Measurements from ENCODE around the gene IL16.

IL16 gene

DNA sequence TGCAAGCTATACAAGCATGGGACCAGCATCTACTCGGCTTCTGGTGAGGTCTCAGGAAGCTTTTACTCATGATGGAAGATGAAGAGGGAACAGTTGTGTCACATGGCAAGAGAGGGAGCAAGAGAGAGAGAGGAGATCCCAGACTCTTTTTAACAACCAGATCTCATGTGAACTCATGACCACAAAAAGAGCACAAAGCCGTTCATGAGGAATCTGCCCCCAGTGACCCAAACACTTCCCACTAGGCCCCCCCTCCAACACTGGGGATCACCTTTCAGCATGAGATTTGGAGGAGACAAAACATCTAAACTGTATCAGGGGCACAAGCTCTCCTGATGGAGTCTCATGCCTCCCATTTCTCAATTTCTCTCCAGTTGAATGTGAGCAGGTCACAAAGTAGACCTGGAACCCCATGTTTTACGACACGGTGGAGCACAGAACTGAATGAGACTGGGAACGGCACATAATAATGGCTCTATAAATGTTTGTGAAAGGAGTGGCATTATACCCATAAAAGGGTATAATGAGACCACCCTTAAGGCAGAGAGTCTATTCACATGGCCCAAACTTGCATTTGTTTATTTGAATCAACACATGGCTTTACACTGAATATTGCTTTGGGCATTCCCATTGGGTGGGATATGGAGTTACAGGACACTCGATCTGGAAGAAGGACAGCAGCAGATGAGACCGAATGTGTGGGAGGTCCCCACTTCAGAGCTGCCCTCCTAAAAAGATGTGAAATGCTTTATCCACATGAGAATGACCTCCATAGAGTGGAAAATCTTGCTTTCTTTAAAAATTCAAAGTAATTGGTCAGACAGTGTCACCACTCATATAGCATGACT lies 38.8 kb downstream of the IL16 start:
- no peak overlapping the region for H3K4me3 Mint-ChIP-seq
- peaks cover 11% of the 10 kb centered on the region for H3K9me3 Mint-ChIP-seq
- H3K27me3 Mint-ChIP-seq = no peaks in the 10 kb centered on the region
- no peak overlapping the region for H3K27ac Mint-ChIP-seq
- no peaks in the 10 kb centered on the region for H3K4me1 Mint-ChIP-seq
- ATAC-seq (ENCODE audit: low read depth) (no peak), DNase-seq (ENCODE audit: low spot score in 2 of 2) (no peak)
- H3K36me3 Mint-ChIP-seq = no peaks in the 10 kb centered on the region

- Mint-ChIP-seq H3K4me3 (no peak overlapping the region), H3K27ac (no peak overlapping the region), H3K4me1 (no peaks in the 10 kb centered on the region), H3K9me3 (peaks cover 22% of the 10 kb centered on the region), H3K27me3 (no peaks in the 10 kb centered on the region), H3K36me3 (peaks cover 3% of the 10 kb centered on the region)
- ATAC-seq (ENCODE audit: low read depth) (no peak), DNase-seq (ENCODE audit: low spot score in 2 of 2) (no peak)
Measured at GRCh38 chr15:81239190-81239589, 42.5 kb downstream of the IL16 start.

DNA sequence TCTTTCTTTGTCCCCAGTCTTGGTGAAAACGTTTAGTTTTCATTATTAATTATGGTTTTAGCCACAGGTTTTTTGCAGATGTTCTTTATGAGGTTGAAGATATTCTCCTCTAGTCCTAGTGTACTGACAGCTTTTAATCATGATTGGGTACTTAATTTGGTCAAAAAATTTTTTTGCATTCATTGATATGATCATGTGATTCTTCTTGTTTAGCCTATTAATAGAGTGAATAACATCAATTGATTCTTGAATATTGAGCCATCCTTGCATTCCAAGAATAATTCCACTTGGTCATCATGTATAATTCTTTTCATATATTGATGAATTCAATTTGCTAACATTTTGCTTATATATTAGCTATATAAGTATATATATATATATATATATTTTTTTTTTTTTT lies 46.1 kb downstream of the IL16 start:
- Mint-ChIP-seq H3K27me3 (peaks cover 5% of the 10 kb centered on the region), H3K27ac (no peak overlapping the region), H3K4me1 (no peaks in the 10 kb centered on the region), H3K4me3 (no peak overlapping the region), H3K9me3 (peaks cover 25% of the 10 kb centered on the region), H3K36me3 (peaks cover 5% of the 10 kb centered on the region)
- no peak for DNase-seq (ENCODE audit: low spot score in 2 of 2)
- no peak for ATAC-seq (ENCODE audit: low read depth)

- Mint-ChIP-seq H3K27ac (no peak overlapping the region), H3K4me1 (no peaks in the 10 kb centered on the region), H3K27me3 (peaks cover 6% of the 10 kb centered on the region)
Measured at GRCh38 chr15:81244306-81244705, 47.6 kb downstream of the IL16 start.

DNA sequence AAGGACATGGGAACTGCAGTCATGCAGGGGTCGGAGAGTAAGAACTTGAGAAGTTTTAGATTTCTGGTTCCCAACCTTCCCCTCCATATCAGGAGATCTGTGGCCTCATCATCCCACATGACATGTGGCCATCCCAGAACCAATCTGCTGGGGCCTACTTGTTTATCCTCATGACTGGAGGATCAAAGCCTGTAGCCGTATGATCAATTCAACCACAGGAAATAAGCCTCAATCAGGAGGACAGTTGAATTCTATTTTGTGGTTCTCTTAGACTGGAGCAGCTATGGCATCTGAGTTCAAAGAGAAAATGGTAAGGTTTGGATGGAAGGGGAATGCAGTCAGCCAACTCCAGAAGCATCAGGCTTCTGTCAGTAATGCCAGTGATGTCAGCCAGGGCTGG lies 57.2 kb downstream of the IL16 start:
- H3K27ac Mint-ChIP-seq = no peak overlapping the region
- ATAC-seq (ENCODE audit: low read depth) (no peak), DNase-seq (ENCODE audit: low spot score in 2 of 2) (no peak)
- no peak overlapping the region for H3K4me3 Mint-ChIP-seq
- H3K27me3 Mint-ChIP-seq = peaks cover 10% of the 10 kb centered on the region
- H3K4me1 Mint-ChIP-seq = no peaks in the 10 kb centered on the region
- no peaks in the 10 kb centered on the region for H3K36me3 Mint-ChIP-seq
- H3K9me3 Mint-ChIP-seq = peaks cover 5% of the 10 kb centered on the region

More at GRCh38 chr15:81244306-81244705, 47.6 kb downstream of the IL16 start:
- ATAC-seq (ENCODE audit: low read depth) = no peak
- no peak overlapping the region for H3K4me3 Mint-ChIP-seq
- H3K36me3 Mint-ChIP-seq = peaks cover 5% of the 10 kb centered on the region
- no peak for DNase-seq (ENCODE audit: low spot score in 2 of 2)
- H3K9me3 Mint-ChIP-seq = peaks cover 23% of the 10 kb centered on the region

GRCh38 chr15:81254277-81254915 lies 57.7 kb downstream of the IL16 start:
- no peak overlapping the region for H3K27ac Mint-ChIP-seq
- H3K36me3 Mint-ChIP-seq = no peaks in the 10 kb centered on the region
- H3K27me3 Mint-ChIP-seq = peaks cover 12% of the 10 kb centered on the region
- ATAC-seq (ENCODE audit: low read depth) (no peak), DNase-seq (ENCODE audit: low spot score in 2 of 2) (no peak)
- no peak overlapping the region for H3K4me3 Mint-ChIP-seq
- peaks cover 5% of the 10 kb centered on the region for H3K9me3 Mint-ChIP-seq
- H3K4me1 Mint-ChIP-seq = no peaks in the 10 kb centered on the region

GRCh38 chr15:81254916-81255290 lies 58.2 kb downstream of the IL16 start:
- H3K36me3 Mint-ChIP-seq = no peaks in the 10 kb centered on the region
- no peaks in the 10 kb centered on the region for H3K4me1 Mint-ChIP-seq
- peaks cover 1% of the 10 kb centered on the region for H3K9me3 Mint-ChIP-seq
- ATAC-seq (ENCODE audit: low read depth) (no peak), DNase-seq (ENCODE audit: low spot score in 2 of 2) (no peak)
- H3K27me3 Mint-ChIP-seq = peaks cover 12% of the 10 kb centered on the region
- no peak overlapping the region for H3K27ac Mint-ChIP-seq
- H3K4me3 Mint-ChIP-seq = no peak overlapping the region

DNA sequence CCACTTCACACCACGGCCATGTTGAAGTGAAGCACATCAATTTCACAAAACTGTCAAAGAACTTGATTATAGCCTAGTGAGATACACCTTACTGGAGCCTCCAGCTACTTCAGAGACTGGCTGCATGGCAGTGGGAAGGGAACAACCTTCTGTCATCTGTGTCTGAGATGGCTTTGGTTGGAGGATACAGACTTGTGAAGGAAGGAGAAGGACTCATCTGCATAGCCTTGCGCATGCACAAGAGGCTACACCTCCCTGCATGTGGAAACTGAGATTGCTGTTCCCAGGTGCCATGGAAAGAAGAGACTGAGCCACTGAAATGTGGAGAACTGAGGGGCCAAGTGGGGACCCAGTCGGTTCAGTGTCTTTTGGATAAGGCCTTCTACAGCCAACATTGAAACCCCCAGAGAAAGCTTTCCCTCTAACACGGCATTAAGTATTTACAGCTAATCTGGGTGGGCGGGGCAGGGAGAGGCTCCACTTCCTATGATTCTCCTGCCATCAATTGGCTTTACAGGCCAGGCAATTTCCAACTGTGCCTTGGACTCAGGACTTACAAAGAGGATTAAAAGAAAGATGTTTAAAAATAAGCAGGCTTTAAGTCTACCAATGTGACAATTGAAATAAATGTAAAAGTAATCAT lies 58.8 kb downstream of the IL16 start:
- Mint-ChIP-seq H3K36me3 (no peaks in the 10 kb centered on the region), H3K9me3 (peaks cover 1% of the 10 kb centered on the region), H3K4me3 (no peak overlapping the region), H3K27me3 (peaks cover 10% of the 10 kb centered on the region), H3K4me1 (no peaks in the 10 kb centered on the region), H3K27ac (no peak overlapping the region)
- no peak for ATAC-seq (ENCODE audit: low read depth)
- no peak for DNase-seq (ENCODE audit: low spot score in 2 of 2)

GRCh38 chr15:81255958-81256320 lies 59.3 kb downstream of the IL16 start:
- peaks cover 10% of the 10 kb centered on the region for H3K27me3 Mint-ChIP-seq
- H3K9me3 Mint-ChIP-seq = peaks cover 1% of the 10 kb centered on the region
- DNase-seq (ENCODE audit: low spot score in 2 of 2) (no peak), ATAC-seq (ENCODE audit: low read depth) (no peak)
- no peaks in the 10 kb centered on the region for H3K4me1 Mint-ChIP-seq
- H3K36me3 Mint-ChIP-seq = no peaks in the 10 kb centered on the region
- no peak overlapping the region for H3K4me3 Mint-ChIP-seq
- no peak overlapping the region for H3K27ac Mint-ChIP-seq

DNA sequence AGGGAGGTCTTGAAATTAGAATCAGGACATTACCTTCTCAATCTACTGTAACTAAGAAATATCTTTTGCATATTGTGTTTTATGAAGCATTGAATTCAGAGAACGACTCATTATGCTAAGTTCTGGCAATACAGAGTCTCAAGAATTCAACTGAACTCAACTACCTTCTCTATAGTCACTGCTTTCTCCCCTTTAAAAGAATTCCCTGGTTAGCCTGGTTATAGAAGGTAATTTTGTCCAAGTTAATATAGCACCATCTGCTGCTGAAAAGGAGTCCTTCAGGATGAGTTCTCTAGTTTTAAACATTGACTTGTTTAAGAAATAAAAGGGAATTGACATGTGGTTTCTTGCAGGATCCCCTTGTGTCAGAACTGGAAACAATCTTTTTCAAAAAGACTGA lies 60.2 kb downstream of the IL16 start:
- H3K4me1 Mint-ChIP-seq = no peaks in the 10 kb centered on the region
- H3K9me3 Mint-ChIP-seq = no peaks in the 10 kb centered on the region
- no peaks in the 10 kb centered on the region for H3K36me3 Mint-ChIP-seq
- H3K27me3 Mint-ChIP-seq = peaks cover 10% of the 10 kb centered on the region
- no peak overlapping the region for H3K4me3 Mint-ChIP-seq
- no peak overlapping the region for H3K27ac Mint-ChIP-seq
- ATAC-seq (ENCODE audit: low read depth) (no peak), DNase-seq (ENCODE audit: low spot score in 2 of 2) (no peak)

DNA sequence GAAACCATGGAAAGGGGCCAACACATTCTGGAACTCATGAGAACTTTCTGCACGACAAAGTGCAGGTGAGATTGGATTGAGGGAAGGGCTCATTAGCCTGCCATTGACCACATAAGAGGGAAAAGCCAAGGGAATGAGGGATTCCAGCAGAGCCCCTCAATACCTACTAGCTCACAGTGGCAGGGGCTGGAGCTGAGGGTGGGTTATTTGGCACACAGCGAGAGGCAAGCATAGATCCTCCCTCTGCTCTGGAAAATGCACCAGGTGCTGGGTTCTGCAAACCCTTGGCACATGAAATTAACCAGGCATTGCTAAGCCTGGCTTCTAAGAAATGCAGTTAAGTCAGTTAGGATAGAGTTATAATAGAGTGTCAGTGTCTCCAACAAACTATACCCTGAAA lies 60.8 kb downstream of the IL16 start:
- no peak overlapping the region for H3K27ac Mint-ChIP-seq
- ATAC-seq (ENCODE audit: low read depth) = no peak
- no peak for DNase-seq (ENCODE audit: low spot score in 2 of 2)
- H3K4me3 Mint-ChIP-seq = no peak overlapping the region
- H3K4me1 Mint-ChIP-seq = no peaks in the 10 kb centered on the region
- H3K36me3 Mint-ChIP-seq = no peaks in the 10 kb centered on the region
- peaks cover 10% of the 10 kb centered on the region for H3K27me3 Mint-ChIP-seq
- H3K9me3 Mint-ChIP-seq = no peaks in the 10 kb centered on the region

DNA sequence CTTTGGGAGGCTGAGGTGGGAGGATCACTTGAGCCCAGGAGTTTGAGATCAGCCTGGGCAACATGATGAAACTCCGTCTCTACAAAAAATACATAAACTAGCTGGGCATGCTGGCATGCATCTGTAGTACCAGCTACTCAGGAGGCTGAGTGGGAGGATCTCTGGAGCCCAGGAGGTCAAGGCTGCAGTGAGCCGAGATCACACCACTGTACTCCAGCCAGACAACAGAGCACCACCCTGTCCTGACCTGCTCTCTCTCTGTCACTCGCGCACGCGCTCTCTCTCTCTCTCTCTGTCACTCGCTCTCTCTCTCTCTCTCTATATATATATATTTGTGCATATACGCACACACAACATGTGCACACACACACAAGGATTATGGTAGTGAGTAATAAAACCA lies 61.8 kb downstream of the IL16 start:
- ATAC-seq (ENCODE audit: low read depth) (no peak), DNase-seq (ENCODE audit: low spot score in 2 of 2) (no peak)
- Mint-ChIP-seq H3K4me1 (no peaks in the 10 kb centered on the region), H3K4me3 (no peak overlapping the region), H3K27me3 (peaks cover 10% of the 10 kb centered on the region), H3K9me3 (no peaks in the 10 kb centered on the region), H3K27ac (no peak overlapping the region), H3K36me3 (no peaks in the 10 kb centered on the region)

GRCh38 chr15:81259760-81260298 lies 63.1 kb downstream of the IL16 start:
- no peaks in the 10 kb centered on the region for H3K9me3 Mint-ChIP-seq
- no peak for DNase-seq (ENCODE audit: low spot score in 2 of 2)
- H3K27me3 Mint-ChIP-seq = peaks cover 10% of the 10 kb centered on the region
- no peak overlapping the region for H3K4me3 Mint-ChIP-seq
- peaks cover under 1% of the 10 kb centered on the region for H3K4me1 Mint-ChIP-seq
- H3K27ac Mint-ChIP-seq = no peak overlapping the region
- H3K36me3 Mint-ChIP-seq = no peaks in the 10 kb centered on the region
- no peak for ATAC-seq (ENCODE audit: low read depth)

DNA sequence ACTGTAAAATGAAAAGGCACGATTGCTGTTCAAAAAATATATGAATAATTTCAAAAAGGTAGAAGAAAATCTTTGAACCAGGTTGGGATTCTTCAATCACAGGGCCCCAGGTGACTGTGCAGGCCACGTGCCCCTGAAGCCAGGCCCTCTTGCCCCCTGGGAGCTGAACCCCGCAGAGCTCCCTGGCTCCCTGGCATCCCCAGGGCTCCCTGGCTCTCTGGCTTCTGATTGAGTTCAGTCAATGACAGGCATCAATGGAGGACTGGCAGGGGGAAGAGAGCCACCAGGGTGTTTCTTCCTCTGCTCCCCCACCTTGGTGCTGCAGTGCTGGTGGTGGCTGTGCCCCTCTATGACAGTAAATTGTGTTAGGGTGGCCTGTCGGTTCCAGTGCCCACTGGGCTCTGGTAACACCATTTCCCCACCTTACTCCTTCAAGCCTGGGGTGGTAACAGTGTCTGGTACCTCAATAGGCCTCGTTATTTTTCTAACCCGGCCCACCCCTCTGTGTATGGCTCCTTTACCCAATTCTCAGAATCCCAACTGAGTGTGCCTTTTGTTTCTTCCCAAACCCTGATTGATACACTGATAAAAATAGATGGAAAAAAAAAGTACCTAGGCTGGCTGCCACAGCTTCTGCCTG lies 64.6 kb downstream of the IL16 start:
- Mint-ChIP-seq H3K27me3 (peaks cover 10% of the 10 kb centered on the region), H3K4me3 (no peak overlapping the region), H3K27ac (no peak overlapping the region), H3K36me3 (no peaks in the 10 kb centered on the region), H3K4me1 (peaks cover 13% of the 10 kb centered on the region), H3K9me3 (no peaks in the 10 kb centered on the region)
- ATAC-seq (ENCODE audit: low read depth) (no peak), DNase-seq (ENCODE audit: low spot score in 2 of 2) (no peak)

All from memory B cell (primary cell).